CD14-positive monocyte (primary cell): ENCODE results near the gene IRGC. TPM values are rescaled to one million over a fixed set of nuclear protein-coding genes. Genes with fewer than 3 reads are reported as not detected.

ENCODE experiments used
- DNase-seq, 3 donors: peaks; one replicate each; pipeline ENCODE4 v3.0.0-alpha.2; 2011 to 2022
- H2AFZ ChIP-seq: 2 replicates; pipeline ENCODE4 v1.6.0; 2012; ENCODE audit warnings: mild to moderate bottlenecking, low read depth, low read length, inconsistent platforms; ENCODE audit not compliant: insufficient read depth, poor library complexity, severe bottlenecking
- H3K27ac ChIP-seq, 2 donors: 1 replicate in 1 of 2; 2 replicates in 1 of 2; pipeline ENCODE4 v1.5.1; 2012 to 2013; ENCODE audit warnings: low read length in 2 of 2, control low read depth in 1 of 2, inconsistent platforms in 1 of 2, low read depth in 1 of 2, mild to moderate bottlenecking in 1 of 2
- H3K27me3 ChIP-seq, 2 donors: one replicate each; pipeline versions ENCODE4 v1.6.0 to v1.6.1; 2011 to 2013; ENCODE audit warnings: low read length in 2 of 2; ENCODE audit not compliant: control insufficient read depth in 2 of 2, insufficient read depth in 2 of 2
- H3K36me3 ChIP-seq, 2 donors: replicated peaks in 1 of 2; 1 replicate in 1 of 2; 2 replicates in 1 of 2; pipeline versions ENCODE4 v1.5.1 to v1.6.1; 2012 to 2013; ENCODE audit warnings: low read length in 2 of 2, control low read depth in 1 of 2, inconsistent platforms in 1 of 2, mild to moderate bottlenecking in 1 of 2; ENCODE audit not compliant: insufficient read depth in 2 of 2, control insufficient read depth in 1 of 2
- H3K4me1 ChIP-seq, 2 donors: 1 replicate in 1 of 2; 2 replicates in 1 of 2; pipeline versions ENCODE4 v1.5.1 to v1.6.1; 2012 to 2013; ENCODE audit warnings: low read length in 2 of 2, control low read depth in 1 of 2, inconsistent platforms in 1 of 2, mild to moderate bottlenecking in 1 of 2, moderate library complexity in 1 of 2; ENCODE audit not compliant: insufficient read depth in 2 of 2, control insufficient read depth in 1 of 2
- H3K4me2 ChIP-seq: replicated peaks from 2 replicates; pipeline ENCODE3; 2012; ENCODE audit warnings: low read length, moderate library complexity, mild to moderate bottlenecking; ENCODE audit not compliant: poor library complexity, severe bottlenecking; ENCODE audit errors: extremely low read depth
- H3K4me3 ChIP-seq, 3 experiments: fragments of 200-600 bp in 1 of 3; sonication (generic) in 1 of 3; replicated peaks in 1 of 3; 1 replicate in 2 of 3; 2 replicates in 1 of 3; pipeline ENCODE4 v1.5.1; 2011 to 2013; ENCODE audit warnings: low read length in 3 of 3, mild to moderate bottlenecking in 3 of 3, control low read depth in 2 of 3, low read depth in 2 of 3, inconsistent platforms in 1 of 3, moderate library complexity in 1 of 3
- H3K79me2 ChIP-seq: 2 replicates; pipeline ENCODE4 v1.6.0; 2012; ENCODE audit warnings: mild to moderate bottlenecking, control low read depth, inconsistent platforms, low read length, moderate library complexity; ENCODE audit not compliant: insufficient read depth
- H3K9ac ChIP-seq: 2 replicates; pipeline ENCODE4 v1.6.0; 2017; ENCODE audit warnings: low read length, mild to moderate bottlenecking; ENCODE audit not compliant: insufficient read depth, poor library complexity, severe bottlenecking
- H3K9me3 ChIP-seq, 2 donors: replicated peaks in 1 of 2; 1 replicate in 1 of 2; 2 replicates in 1 of 2; pipeline versions ENCODE4 v1.5.1 to v1.6.1; 2012 to 2013; ENCODE audit warnings: low read length in 2 of 2, control low read depth in 1 of 2; ENCODE audit not compliant: control insufficient read depth in 1 of 2, insufficient read depth in 1 of 2
- H4K20me1 ChIP-seq: 2 replicates; pipeline ENCODE4 v1.6.0; 2012; ENCODE audit warnings: mild to moderate bottlenecking, low read length, control low read depth, moderate library complexity; ENCODE audit not compliant: insufficient read depth
- H3K27ac Mint-ChIP-seq, 7 donors: one replicate each; pipeline ENCODE4 v1.8.0; 2020; ENCODE audit warnings: mild to moderate bottlenecking in 7 of 7, mixed read lengths in 7 of 7, moderate library complexity in 6 of 7, inconsistent platforms in 2 of 7
- H3K27me3 Mint-ChIP-seq, 3 donors: one replicate each; pipeline ENCODE4 v1.8.0; 2021 to 2022; ENCODE audit warnings: low read depth in 3 of 3, mild to moderate bottlenecking in 3 of 3, mixed read lengths in 3 of 3, moderate library complexity in 3 of 3, inconsistent platforms in 1 of 3
- H3K36me3 Mint-ChIP-seq, 2 donors: one replicate each; pipeline ENCODE4 v1.8.0; 2020; ENCODE audit warnings: mixed read lengths in 2 of 2, inconsistent platforms in 1 of 2, mild to moderate bottlenecking in 1 of 2
- H3K4me1 Mint-ChIP-seq: one replicate; pipeline ENCODE4 v1.8.0; 2020; ENCODE audit warnings: mild to moderate bottlenecking, mixed read lengths
- H3K4me3 Mint-ChIP-seq, 2 donors: one replicate each; pipeline ENCODE4 v1.8.0; 2020; ENCODE audit warnings: mild to moderate bottlenecking in 2 of 2, mixed read lengths in 2 of 2, moderate library complexity in 1 of 2
- H3K9me3 Mint-ChIP-seq, 7 donors: one replicate each; pipeline ENCODE4 v1.8.0; 2020 to 2022; ENCODE audit warnings: mixed read lengths in 7 of 7, mild to moderate bottlenecking in 6 of 7, moderate library complexity in 6 of 7, inconsistent platforms in 2 of 7
- WGBS: methylation state at CpG from one replicate; pipeline ENCODE4 v1.1.5; 2013; ENCODE audit warnings: missing lambda C conversion rate; ENCODE audit not compliant: insufficient coverage; 5-methylcytosine and 5-hydroxymethylcytosine counted together
- intact Hi-C, 2 donors: fragments of 100-400 bp; cut with micrococcal nuclease; formaldehyde crosslinking; loops; one replicate each; pipeline versions ENCODE4 v1.15.0 to v1.15.1; 2023
- polyA minus RNA-seq: library from RNA; depleted of rRNA, polyadenylated mRNA; stranded (reverse); fragments of >200 nt; gene quantifications from 2 replicates; pipeline ENCODE4 v1.2.3, GENCODE V29; 2012
- polyA plus RNA-seq, 3 donors: library from polyadenylated mRNA; depleted of rRNA in 1 of 3; unstranded in 2 of 3; stranded (reverse) in 1 of 3; fragments of 300-500 nt in 2 of 3; fragments of >200 nt in 1 of 3; fragmentation: Illumina TruSeq in 2 of 3; gene quantifications; 1 replicate in 2 of 3; 2 replicates in 1 of 3; pipeline ENCODE4 v1.2.3, GENCODE V29; 2012 to 2021
- total RNA-seq, 12 experiments: library from RNA in 1 of 12; stranded (reverse) in 1 of 12; fragments of 120-200 nt in 1 of 12; gene quantifications; one replicate each; pipeline ENCODE4 v1.2.4 and lab custom pipeline; 2013 to 2026; ENCODE audit warnings: mixed read lengths in 6 of 12, inconsistent platforms in 1 of 12
- TF ChIP-seq, protein P1 (sequence below): fragments of 200-600 bp; IDR thresholded peaks from one replicate; pipeline ENCODE4 v1.8.0; 2022; ENCODE audit warnings: antibody characterized with exemption, mild to moderate bottlenecking

The IRGC gene
- not detected for total RNA-seq (2013)
- polyA plus RNA-seq (not detected), polyA minus RNA-seq (not detected in 2 replicates), total RNA-seq (lab: John Stamatoyannopoulos, UW) (0 to 0.15 (median 0) reads per million in 11 experiments)

- Mint-ChIP-seq H3K27me3 (peaks cover 8 to 34% (median 13%) of the 10 kb centered on the region in 3 donors), H3K9me3 (peaks cover 0 to 1% (median 0%) of the 10 kb centered on the region in 7 donors), H3K4me1 (peaks cover 3% of the 10 kb centered on the region), H3K36me3 (no peaks in the 10 kb centered on the region), H3K27ac (peak within 1 kb of the TSS in 4 of 7 donors; percentile 10 to 58 (median 48)), H3K4me3 (no peak within 1 kb of the TSS)
- intact Hi-C loops, result no loop called here
- Histone ChIP-seq H4K20me1 (no peaks in the 10 kb centered on the region), H3K9ac (no peak within 1 kb of the TSS), H3K9me3 (no peaks in the 10 kb centered on the region), H3K79me2 (no peaks in the 10 kb centered on the region), H3K4me3 (no peak within 1 kb of the TSS), H2AFZ (no peak within 1 kb of the TSS), H3K4me1 (no peaks in the 10 kb centered on the region), H3K36me3 (no peaks in the 10 kb centered on the region), H3K4me2 (no peak within 1 kb of the TSS), H3K27me3 (no peaks in the 10 kb centered on the region), H3K27ac (no peak within 1 kb of the TSS)
- DNase-seq, result no peak
- WGBS, result 83% methylated on average over 2 of the region's 4 CpGs
- TF ChIP-seq, protein P1, sequence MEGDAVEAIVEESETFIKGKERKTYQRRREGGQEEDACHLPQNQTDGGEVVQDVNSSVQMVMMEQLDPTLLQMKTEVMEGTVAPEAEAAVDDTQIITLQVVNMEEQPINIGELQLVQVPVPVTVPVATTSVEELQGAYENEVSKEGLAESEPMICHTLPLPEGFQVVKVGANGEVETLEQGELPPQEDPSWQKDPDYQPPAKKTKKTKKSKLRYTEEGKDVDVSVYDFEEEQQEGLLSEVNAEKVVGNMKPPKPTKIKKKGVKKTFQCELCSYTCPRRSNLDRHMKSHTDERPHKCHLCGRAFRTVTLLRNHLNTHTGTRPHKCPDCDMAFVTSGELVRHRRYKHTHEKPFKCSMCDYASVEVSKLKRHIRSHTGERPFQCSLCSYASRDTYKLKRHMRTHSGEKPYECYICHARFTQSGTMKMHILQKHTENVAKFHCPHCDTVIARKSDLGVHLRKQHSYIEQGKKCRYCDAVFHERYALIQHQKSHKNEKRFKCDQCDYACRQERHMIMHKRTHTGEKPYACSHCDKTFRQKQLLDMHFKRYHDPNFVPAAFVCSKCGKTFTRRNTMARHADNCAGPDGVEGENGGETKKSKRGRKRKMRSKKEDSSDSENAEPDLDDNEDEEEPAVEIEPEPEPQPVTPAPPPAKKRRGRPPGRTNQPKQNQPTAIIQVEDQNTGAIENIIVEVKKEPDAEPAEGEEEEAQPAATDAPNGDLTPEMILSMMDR, result no peak
Measured at GRCh38 chr19:43715776-43716175, at the start of gene IRGC. Gene IRGC (plus strand): TSS chr19:43716076. CDS start chr19:43718559, 2,483 bp downstream.

- Histone ChIP-seq H3K4me1 (peaks cover 59 to 69% of the 10 kb centered on the region in 2 donors), H3K27ac (no peak overlapping the region), H4K20me1 (peaks cover 77% of the 10 kb centered on the region), H3K79me2 (peaks cover 75% of the 10 kb centered on the region), H3K4me3 (peak overlapping the region in 1 of 3 experiments; percentile 99), H3K4me2 (peak overlapping the region; percentile 75), H3K9ac (no peak overlapping the region), H3K36me3 (peaks cover 52 to 57% of the 10 kb centered on the region in 2 donors), H2AFZ (no peak overlapping the region), H3K9me3 (no peaks in the 10 kb centered on the region), H3K27me3 (no peaks in the 10 kb centered on the region)
- Mint-ChIP-seq H3K4me1 (peaks cover 61% of the 10 kb centered on the region), H3K4me3 (peak overlapping the region; percentile 88 to 100), H3K27me3 (peaks cover 0 to 3% (median 2%) of the 10 kb centered on the region in 3 donors), H3K36me3 (peaks cover 64 to 67% of the 10 kb centered on the region in 2 donors), H3K27ac (peak overlapping the region; percentile 32 to 100 (median 99)), H3K9me3 (peaks cover 0 to 10% (median 2%) of the 10 kb centered on the region in 7 donors)
- DNase-seq, result no peak
- TF ChIP-seq, protein P1, result no peak
- intact Hi-C loops, result loop anchor here (5.0 to 10.0 kb wide), 2 partner anchors 100 to 118 kb away; partner anchors contain the start of gene KCNN4 (in 1 of the 2)
- 89% methylated on average over 7 of the region's 26 CpGs for WGBS
Measured at GRCh38 chr19:43667126-43667875, 48.6 kb upstream of the IRGC start.
